NCI-H128 (cell line): Measurements from ENCODE around the gene KRT76.

ENCODE experiments used
- DNase-seq: peaks from one replicate; lab custom pipeline; 2025; ENCODE audit not compliant: unreplicated experiment; lab: John Stamatoyannopoulos, UW

KRT76 gene

GRCh38 chr12:52813885-52814709, 37.0 kb upstream of the KRT76 start, which contains the start of gene KRT4:
Gene KRT4 (minus strand): TSS chr12:52814116. CDS start chr12:52814058, 58 bp downstream.
- no peak for DNase-seq

- no peak for DNase-seq
Observed at GRCh38 chr12:52813203-52813819, 36.2 kb upstream of the KRT76 start.

- DNase-seq, result no peak
Observed at GRCh38 chr12:52812749-52813148, 35.6 kb upstream of the KRT76 start.

- DNase-seq, result no peak
Observed at GRCh38 chr12:52812073-52812400, 34.9 kb upstream of the KRT76 start.

- no peak for DNase-seq
Observed at GRCh38 chr12:52811191-52812072, 34.3 kb upstream of the KRT76 start.

- no peak for DNase-seq
Observed at GRCh38 chr12:52810554-52810953, 33.4 kb upstream of the KRT76 start.

GRCh38 chr12:52809166-52809565, 32.0 kb upstream of the KRT76 start:
- DNase-seq, result no peak

GRCh38 chr12:52808573-52809160, 31.5 kb upstream of the KRT76 start:
- no peak for DNase-seq

GRCh38 chr12:52807544-52808470, 30.7 kb upstream of the KRT76 start:
- no peak for DNase-seq

GRCh38 chr12:52806821-52807543, 29.8 kb upstream of the KRT76 start:
- no peak for DNase-seq

- no peak for DNase-seq
Observed at GRCh38 chr12:52806169-52806811, 29.1 kb upstream of the KRT76 start.

- no peak for DNase-seq
Observed at GRCh38 chr12:52805739-52806138, 28.6 kb upstream of the KRT76 start.

- DNase-seq, result no peak
Observed at GRCh38 chr12:52805000-52805399, 27.9 kb upstream of the KRT76 start.

- no peak for DNase-seq
Observed at GRCh38 chr12:52802442-52802841, 25.3 kb upstream of the KRT76 start.

GRCh38 chr12:52801773-52802172, 24.6 kb upstream of the KRT76 start:
- no peak for DNase-seq

GRCh38 chr12:52800259-52800917, 23.2 kb upstream of the KRT76 start:
- DNase-seq, result no peak

GRCh38 chr12:52799505-52800211, 22.5 kb upstream of the KRT76 start:
- DNase-seq, result no peak
